Subcutaneous adipose tissue (tissue), 4 donors: Measurements from ENCODE around the gene MORN2. TPM values are rescaled to one million over a fixed set of nuclear protein-coding genes. Genes with fewer than 3 reads are reported as not detected.

ENCODE experiments used
- CTCF ChIP-seq: fragments of 450-650 bp; IDR thresholded peaks from one replicate; pipeline ENCODE4 v1.5.1; 2016; ENCODE audit warnings: low read depth, mild to moderate bottlenecking, control low read depth, antibody characterized with exemption, moderate library complexity
- small RNA-seq: library from RNA; depleted of rRNA; stranded (forward); fragments of <200 nt; gene quantifications from one replicate; pipeline ENCODE3, GENCODE V24; 2016
- total RNA-seq, 4 donors: library from RNA; depleted of rRNA; stranded (reverse); fragments of >200 nt; gene quantifications; one replicate each; pipeline ENCODE4 v1.1.0, GENCODE V29; 2016

The MORN2 gene
- total RNA-seq, 4 donors from 2014 or later, result 7.5 to 17.8 (median 10.3) TPM

GRCh38 chr2:38911191-38911590, 35.4 kb downstream of the MORN2 start:
- no peak for TF ChIP-seq CTCF

GRCh38 chr2:38912619-38913018, 36.8 kb downstream of the MORN2 start:
- no peak for TF ChIP-seq CTCF

- no peak for TF ChIP-seq CTCF
Observed at GRCh38 chr2:38922389-38922788, 46.6 kb downstream of the MORN2 start.

GRCh38 chr2:38922902-38923301, 47.1 kb downstream of the MORN2 start:
- TF ChIP-seq CTCF, result no peak

- TF ChIP-seq CTCF, result no peak
Observed at GRCh38 chr2:38925982-38926381, 50.2 kb downstream of the MORN2 start.

GRCh38 chr2:38930600-38930999, 54.8 kb downstream of the MORN2 start:
- no peak for TF ChIP-seq CTCF

Small RNA genes lying within 50 kb of the gene (small RNA-seq; reads per million reads assigned to genes)
- not detected for gene RNU6-851P

Other genes starting within 250 kb of the MORN2 start
- 10 to 100 TPM in 3 of 4 donors, 1 to 10 TPM in 1; 8.5 to 62.9 (median 36.3) TPM for gene GALM, start 209.9 kb upstream of the MORN2 start, total RNA-seq
- gene SRSF7, start 124.6 kb upstream of the MORN2 start, total RNA-seq, result 100 to 1,000 TPM in 2 of 4 donors, 10 to 100 TPM in 2; 60.8 to 135 (median 86.2) TPM
- gene GEMIN6, start 97.8 kb upstream of the MORN2 start, total RNA-seq, result 1 to 10 TPM; 4.0 to 6.8 (median 4.7) TPM
- gene DHX57, start within 50 bp of the MORN2 start, total RNA-seq, result 10 to 100 TPM; 12.6 to 19.1 (median 14.6) TPM
- 1 to 10 TPM in 2 of 4 donors, under 1 TPM in 2; 0.38 to 3.1 (median 1.1) TPM for gene ARHGEF33, start 13.9 kb downstream of the MORN2 start, total RNA-seq
- gene SOS1, start 245.1 kb downstream of the MORN2 start, total RNA-seq, result 10 to 100 TPM; 67.2 to 72.4 (median 71.0) TPM